ENCODE results near the gene NELFB.
A peak's percentile ranks its signal among the peaks of the same experiment; 100 is the strongest.

The NELFB gene

GRCh38 chr9:137268538-137269201 is 13.5 kb downstream of the NELFB start:
- no peak for TF ChIP-seq POLR2A (IDR thresholded peaks at IDR 0.05; ENCODE audit: low read length)
- no peak for TF ChIP-seq GATA1 (IDR thresholded peaks at IDR 0.05; ENCODE audit: low read depth, low read length)
- no peak for DNase-seq

- no peak for DNase-seq
- no peak for TF ChIP-seq POLR2A (IDR thresholded peaks at IDR 0.05; ENCODE audit: low read length)
- TF ChIP-seq GATA1 (IDR thresholded peaks at IDR 0.05; ENCODE audit: low read depth, low read length), result no peak
These were observed 14.2 kb downstream of the NELFB start for GRCh38 chr9:137269231-137269772.

GRCh38 chr9:137270929-137271695 is 16.0 kb downstream of the NELFB start:
- TF ChIP-seq GATA1 (IDR thresholded peaks at IDR 0.05; ENCODE audit: low read depth, low read length) (no peak), POLR2A (IDR thresholded peaks at IDR 0.05; ENCODE audit: low read length) (no peak)
- no peak for DNase-seq

- TF ChIP-seq GATA1 (IDR thresholded peaks at IDR 0.05; ENCODE audit: low read depth, low read length), result no peak
- no peak for TF ChIP-seq POLR2A (IDR thresholded peaks at IDR 0.05; ENCODE audit: low read length)
- DNase-seq, result no peak
These were observed 16.6 kb downstream of the NELFB start for GRCh38 chr9:137271696-137272076.

- DNase-seq, result no peak
- no peak for TF ChIP-seq GATA1 (IDR thresholded peaks at IDR 0.05; ENCODE audit: low read depth, low read length)
- TF ChIP-seq POLR2A (IDR thresholded peaks at IDR 0.05; ENCODE audit: low read length), result no peak
These were observed 17.3 kb downstream of the NELFB start for GRCh38 chr9:137272241-137273094.

GRCh38 chr9:137273095-137273490 is 18.0 kb downstream of the NELFB start:
- DNase-seq, result no peak
- no peak for TF ChIP-seq POLR2A (IDR thresholded peaks at IDR 0.05; ENCODE audit: low read length)
- TF ChIP-seq GATA1 (IDR thresholded peaks at IDR 0.05; ENCODE audit: low read depth, low read length), result no peak

GRCh38 chr9:137273611-137274320 is 18.6 kb downstream of the NELFB start:
- TF ChIP-seq GATA1 (IDR thresholded peaks at IDR 0.05; ENCODE audit: low read depth, low read length), result no peak
- no peak for TF ChIP-seq POLR2A (IDR thresholded peaks at IDR 0.05; ENCODE audit: low read length)
- DNase-seq, result peak in 1 of 2 experiments; percentile 39

- TF ChIP-seq GATA1 (IDR thresholded peaks at IDR 0.05; ENCODE audit: low read depth, low read length) (no peak), POLR2A (IDR thresholded peaks at IDR 0.05; ENCODE audit: low read length) (no peak)
- DNase-seq, result no peak
These were observed 20.1 kb downstream of the NELFB start for GRCh38 chr9:137275203-137275587.

GRCh38 chr9:137275588-137276472 is 20.7 kb downstream of the NELFB start:
- DNase-seq, result no peak
- TF ChIP-seq GATA1 (IDR thresholded peaks at IDR 0.05; ENCODE audit: low read depth, low read length) (no peak), POLR2A (IDR thresholded peaks at IDR 0.05; ENCODE audit: low read length) (no peak)

- peak; percentile 50 to 66 for DNase-seq
- no peak for TF ChIP-seq GATA1 (IDR thresholded peaks at IDR 0.05; ENCODE audit: low read depth, low read length)
- TF ChIP-seq POLR2A (IDR thresholded peaks at IDR 0.05; ENCODE audit: low read length), result no peak
These were observed 21.6 kb downstream of the NELFB start for GRCh38 chr9:137276473-137277328.

- peak; percentile 73 for DNase-seq
- TF ChIP-seq GATA1 (IDR thresholded peaks at IDR 0.05; ENCODE audit: low read depth, low read length) (no peak), POLR2A (IDR thresholded peaks at IDR 0.05; ENCODE audit: low read length) (peak; percentile 30)
These were observed 22.4 kb downstream of the NELFB start, which contains the start of gene TOR4A for GRCh38 chr9:137277329-137278041. Gene TOR4A, plus strand, starts transcription at chr9:137277726. Its CDS starts 964 bp downstream, at chr9:137278690.
